Measurements from ENCODE around the gene RASL11A.
"Not testable (repeated sequence)": the region's sequence is repeated elsewhere in the genome, so short reads cannot be mapped to it uniquely, and the experiment has no call there.

Gene RASL11A

DNA sequence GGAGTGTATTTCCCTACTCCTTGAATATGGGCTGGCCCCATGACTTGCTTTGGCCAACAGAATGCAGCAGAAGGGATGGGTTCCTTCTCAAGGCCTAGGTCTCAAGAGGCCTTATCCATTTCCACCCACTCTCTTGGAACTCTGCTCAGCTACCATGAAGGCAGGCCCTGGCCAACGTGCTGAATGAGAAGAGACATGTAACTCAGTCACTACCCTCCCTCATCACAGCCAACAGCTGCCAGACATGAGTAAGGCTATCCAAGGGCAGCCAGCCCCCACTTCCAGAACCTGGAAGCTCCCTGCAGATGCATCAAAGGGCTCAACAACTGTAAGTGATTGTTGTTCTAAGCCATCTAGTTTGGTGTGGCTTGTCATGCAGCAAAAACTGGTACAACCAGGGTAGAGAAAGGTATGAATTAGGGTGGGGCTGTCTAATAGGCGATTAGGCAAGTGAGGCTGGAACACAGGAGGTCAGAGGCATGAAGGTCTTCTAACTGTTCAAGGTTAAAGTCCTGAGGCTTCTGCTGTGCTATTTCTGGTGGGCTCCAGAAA, 1.4 kb upstream of the RASL11A start:
- DNase-seq = no peak

DNA sequence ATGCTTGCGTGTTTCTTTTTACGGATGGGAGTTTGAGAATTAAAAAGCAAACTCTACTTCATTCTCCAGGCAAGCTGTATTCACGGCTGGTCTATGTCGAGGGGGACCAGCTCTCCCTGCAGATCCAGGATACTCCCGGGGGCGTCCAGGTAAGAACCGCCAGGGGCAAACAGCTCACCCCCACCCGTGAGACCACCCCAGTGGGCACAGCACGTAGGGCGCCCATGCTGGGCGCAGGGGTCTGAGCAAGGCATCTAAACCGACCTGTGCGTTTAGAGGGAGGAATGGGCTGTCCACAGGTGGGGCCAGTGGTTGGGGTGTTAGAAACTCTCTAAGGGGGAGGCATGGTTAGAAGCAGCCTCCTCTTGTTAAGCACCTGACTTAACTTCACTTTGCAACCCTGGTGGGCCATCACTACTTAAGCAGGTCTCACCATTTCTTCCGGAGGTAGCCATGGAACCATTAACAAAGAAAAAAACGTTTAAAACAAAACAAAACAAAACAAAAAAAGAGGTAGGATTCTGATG, 1.0 kb downstream of the RASL11A start:
- no peak for DNase-seq

DNA sequence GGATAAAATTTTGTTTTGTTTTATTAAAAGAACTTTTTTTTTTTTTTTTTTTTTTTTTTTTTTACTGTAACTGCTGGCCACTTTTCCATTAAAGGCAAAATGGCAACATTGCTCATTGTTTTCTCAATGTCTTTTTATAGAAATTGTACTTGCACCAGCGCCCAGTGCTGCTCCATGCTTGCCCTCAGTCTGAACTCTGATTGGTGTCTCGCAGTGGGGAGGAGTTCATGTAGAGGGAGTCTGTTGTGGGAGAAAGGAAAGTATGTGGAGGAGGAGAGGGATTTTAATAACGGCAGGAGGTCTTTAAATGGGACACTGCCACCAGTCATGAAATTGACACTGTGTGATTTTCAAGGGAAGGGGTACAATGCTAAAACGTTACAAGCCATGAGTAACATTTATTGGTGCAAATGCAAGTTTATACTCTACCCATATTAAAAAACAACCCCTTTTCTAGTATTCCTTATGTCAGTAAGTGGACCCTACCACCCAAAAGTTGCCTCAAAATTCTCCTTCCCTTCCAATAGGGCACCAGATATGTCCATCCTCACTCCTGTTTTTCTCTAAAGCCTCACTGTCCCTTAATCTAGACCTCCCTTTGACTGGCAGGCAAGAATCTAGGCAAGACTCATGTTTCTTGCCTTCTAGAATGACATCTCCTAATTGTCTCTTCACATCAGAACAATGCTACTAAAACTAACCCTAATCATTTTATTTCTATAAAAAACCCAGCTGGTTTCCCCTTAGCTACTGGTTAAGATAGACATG, 3.2 kb downstream of the RASL11A start:
- DNase-seq = no peak

DNA sequence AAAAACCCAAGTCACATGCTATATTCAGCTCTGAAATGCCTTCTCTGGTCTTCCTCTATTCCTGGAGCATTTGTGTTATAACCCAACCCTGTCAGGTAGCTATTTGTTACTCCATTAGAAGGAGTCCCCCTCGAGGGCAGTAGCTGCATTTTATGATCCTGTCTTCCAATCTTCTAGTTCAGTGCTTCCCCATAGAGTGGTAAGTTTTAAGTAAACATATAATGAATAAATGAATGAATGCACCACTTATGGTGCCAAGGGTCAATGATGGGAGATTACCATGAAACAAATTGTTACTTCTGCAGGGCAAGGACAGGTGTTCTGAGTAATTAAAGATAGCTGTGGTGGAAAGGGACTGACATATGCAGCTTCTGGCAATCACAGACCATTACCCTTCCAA, 4.0 kb downstream of the RASL11A start:
- DNase-seq = no peak

DNA sequence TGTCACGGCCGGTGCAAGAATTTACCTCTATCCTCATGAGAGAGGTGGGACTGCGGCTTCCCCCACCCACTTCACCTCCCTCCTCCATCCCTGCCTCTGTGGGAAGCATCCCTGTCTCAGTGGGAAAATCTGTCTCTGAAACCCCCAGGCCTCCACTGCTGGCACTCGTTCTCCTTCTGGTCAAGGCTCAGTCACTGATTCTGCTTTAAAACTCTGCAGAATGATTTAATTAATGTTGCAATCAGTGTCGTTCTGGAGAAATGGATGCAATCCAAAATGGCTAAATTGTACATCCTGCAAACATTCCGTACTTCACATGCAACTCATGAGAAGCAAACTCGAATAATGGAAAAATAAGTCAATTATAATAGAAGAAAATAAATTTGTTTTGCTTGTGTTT, 5.6 kb downstream of the RASL11A start:
- DNase-seq = no peak

DNA sequence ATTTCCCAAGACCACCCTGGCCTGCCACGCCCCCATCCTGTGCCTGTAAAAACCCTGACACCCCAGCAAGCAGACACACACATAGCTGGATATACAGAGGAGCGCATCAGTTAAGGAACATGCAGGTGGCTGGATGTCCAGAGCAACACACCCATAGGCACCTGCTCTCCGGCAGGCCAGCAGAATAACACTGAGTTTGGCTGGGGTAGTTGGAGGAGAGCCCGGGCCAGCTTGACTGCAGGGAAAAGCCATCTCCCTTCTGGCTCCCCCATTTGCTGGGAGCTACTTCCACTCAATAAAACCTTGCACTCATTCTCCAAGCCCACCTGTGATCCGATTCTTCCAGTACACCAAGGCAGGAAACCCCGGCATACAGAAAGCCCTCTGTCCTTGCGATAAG, 8.9 kb downstream of the RASL11A start:
- no peak for DNase-seq

DNA sequence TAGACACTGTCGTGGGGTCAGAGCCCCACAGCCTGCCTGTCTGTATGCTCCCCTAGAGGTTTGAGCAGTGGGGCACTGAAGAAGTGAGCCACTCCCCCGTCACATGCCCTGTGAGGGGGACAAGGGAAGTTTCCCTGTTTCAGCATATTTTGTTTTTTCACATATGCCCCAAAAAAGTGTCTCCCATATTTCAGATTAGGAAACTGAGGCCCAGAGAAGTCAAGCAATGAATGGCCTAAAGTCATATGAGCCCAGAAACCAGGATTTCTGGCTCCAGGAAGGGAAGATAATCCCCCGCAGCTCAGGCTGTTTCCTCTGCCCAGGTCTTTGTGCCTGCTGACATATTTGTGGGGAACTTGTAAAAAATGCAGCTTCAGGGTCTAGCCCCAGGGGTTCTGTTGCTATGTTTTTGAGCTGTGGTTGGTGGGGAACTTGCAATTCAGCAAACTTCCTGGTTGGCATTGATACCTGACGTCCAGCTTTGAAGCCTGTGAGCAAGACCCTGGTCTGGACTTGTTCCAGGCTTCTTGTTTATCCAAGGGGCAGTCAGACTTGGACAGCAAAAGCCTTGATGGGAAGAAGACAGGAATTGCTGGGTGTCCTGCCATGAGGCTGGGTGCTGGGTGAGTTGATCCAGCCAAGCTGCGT, 9.5 kb downstream of the RASL11A start:
- DNase-seq = no peak

DNA sequence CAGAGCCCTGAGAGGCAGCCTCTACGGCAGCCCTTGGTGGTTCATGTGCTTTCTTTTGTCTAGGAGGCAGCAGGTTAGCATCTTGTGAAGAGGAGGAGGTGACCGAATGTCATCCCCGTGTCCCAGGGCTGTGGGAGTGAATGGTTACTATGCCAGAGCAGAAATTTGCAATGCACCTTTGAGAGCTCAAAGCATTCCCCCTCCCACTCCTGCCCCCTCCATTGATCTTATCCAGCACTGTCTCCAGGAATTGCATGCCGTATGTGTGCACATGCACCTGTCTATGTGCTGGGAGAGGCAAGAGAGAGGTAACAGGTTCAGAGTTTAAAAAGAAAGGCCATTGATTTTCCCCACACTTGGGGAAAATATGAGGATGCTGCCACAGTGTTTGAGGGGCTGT, 10.2 kb downstream of the RASL11A start:
- DNase-seq = no peak

DNA sequence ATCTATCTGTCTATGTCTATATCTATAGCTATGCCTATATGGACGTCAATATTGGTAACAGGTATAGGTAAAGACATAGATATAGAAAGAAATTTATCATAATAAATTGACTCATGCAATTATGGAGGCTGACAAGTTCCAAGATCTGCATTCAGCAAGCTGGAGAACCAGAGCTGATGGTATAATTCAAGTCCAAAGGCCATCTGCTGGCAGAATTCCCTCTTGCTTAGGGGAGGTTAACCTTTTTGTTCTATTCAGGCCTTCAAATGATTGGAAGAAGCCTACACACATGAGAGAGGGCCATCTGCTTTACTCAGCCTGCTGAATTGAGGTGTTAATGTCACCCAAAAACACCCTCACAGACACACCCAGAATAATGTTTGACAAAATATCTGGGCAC, 10.8 kb downstream of the RASL11A start:
- no peak for DNase-seq

DNA sequence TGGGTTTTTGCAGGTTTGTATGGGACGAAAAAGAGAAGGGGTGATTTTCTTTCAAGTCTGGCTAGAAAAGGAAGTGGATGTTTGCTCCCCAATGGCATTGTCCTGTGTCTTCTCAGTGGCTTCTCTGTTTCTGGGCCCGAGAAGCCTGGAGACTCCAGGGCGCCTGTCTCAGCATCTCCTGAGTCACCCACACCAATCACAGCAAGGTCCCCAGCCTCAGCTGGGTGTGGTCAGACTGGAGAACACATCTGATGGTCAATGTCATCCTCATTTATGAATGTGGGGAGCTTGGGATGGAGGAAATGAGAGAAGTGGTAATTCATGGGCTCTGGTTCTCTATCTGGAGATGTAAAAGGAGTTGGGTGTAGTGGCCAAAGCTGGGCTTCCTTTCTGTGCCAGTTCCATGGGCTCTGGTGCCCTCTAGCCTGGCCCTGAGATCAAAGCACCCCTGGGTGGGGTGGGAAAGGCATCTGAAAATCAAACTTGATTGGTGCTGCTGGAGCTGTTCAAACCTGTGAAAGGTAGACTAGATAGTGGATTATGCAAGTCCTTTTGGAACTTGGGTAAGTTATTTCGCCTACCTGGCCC, 13.4 kb downstream of the RASL11A start:
- no peak for DNase-seq

DNA sequence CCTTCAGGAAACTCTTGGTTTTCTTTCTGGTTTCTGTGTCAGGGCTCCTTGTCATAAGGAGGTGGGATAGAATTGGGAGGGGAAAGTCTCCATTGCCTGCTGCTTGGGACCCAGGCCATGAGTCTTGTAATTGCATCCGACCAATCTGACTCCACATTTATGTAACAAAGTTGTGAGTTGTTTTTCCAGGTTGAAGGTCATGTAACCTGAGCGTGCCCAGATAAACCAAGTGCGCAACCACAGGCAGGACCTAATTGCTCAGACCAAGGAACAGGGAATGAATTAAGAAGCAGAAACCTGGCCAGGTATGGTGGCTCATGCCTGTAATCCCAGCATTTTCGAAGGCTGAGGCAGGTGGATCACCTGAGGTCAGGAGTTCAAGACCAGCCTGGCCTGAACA, 17.8 kb downstream of the RASL11A start:
- no peak for DNase-seq

DNA sequence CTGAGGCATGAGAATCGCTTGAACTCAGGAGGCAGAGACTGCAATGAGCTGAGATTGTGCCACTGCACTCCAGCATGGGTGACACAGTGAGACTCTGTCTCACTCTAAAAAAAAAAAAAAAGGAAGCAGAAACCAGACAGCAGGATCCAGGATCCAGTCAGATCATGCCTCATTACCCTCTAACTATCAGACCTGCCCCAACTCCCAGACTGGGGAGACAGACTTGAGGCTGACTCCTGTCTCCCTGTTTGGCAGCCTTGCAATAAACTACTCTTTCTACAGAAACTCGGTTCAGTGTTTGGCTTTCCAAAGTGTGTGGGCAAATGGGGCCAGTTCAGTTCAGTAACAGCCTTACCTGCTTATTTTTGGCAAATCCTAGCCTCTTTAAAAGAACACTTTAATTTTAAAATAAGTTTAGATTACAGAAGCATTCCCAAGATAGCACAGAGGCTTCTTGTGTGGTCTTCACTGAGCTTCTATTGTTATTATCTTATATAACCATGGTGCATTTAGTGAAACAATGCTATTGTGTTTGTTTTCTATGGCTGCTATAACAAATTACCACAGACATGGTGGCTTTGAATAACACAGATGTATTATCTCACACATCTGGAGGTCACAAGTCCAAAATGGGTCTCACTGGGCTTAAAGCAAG, 18.5 kb downstream of the RASL11A start:
- no peak for DNase-seq

DNA sequence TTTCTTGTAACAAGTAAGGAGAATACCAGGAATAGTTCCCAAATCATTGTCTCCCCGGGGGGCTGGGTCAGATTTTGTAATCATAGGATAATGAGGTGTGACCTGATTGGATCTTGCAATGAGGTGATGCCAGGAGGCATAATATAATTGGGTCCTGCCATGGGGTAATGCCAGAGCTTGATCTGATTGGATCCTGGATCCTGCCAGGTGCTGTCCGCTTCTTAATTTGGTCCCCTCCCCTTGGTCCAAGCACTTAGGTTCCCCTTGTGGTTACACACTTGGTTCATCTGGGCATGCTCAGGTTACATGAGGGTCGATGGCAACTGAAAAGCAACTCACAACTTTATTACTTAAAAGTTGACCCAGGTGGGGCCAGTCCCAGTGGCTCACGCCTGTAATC, 20.1 kb downstream of the RASL11A start:
- DNase-seq = no peak

DNA sequence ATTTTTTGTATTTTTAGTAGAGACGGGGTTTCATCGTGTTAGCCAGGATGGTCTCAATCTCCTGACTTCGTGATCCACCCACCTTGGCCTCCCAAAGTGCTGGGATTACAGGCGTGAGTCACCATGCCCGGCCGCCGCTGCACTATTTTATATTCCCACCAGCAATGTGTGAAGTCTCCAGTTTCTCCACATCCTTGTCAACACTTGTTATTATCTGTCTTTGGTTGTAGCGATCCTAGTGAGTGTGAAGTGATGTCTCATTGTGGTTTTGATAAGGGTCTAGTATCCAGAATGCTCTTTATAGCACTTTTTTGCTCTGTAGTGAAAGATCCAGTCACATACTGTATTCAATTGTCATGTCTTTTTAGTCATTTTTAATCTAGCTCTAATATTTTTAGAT, 21.3 kb downstream of the RASL11A start:
- DNase-seq = not testable (repeated sequence)

DNA sequence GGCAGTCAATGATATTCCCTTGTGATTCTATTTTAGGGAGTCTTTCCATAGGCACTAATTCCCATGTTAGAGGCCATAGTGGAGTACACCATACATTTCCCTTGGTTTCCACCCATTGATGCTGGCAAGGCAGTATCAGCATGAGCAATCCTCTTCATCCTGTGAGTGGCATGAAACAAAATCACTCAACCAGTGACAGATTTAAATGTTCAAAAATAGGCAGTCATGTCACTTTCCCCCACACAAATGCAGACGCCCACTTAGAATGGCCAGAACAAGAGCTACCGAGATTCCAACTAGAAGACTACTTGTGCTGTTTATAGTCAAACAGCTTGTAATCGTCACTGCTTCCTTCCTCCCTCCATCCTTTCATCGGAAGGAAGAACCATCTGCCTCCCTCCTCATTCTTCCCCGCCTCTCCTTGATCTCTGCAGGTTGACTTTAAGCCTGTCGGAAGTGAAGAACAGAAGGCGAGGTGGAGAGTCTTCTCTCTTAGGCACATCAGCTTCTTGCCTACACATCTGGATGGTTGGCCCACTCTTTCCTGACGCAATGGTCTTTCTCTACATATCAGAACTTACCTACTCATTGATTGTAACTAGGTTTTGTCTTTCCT, 22.6 kb downstream of the RASL11A start:
- DNase-seq = peak; percentile 41

DNA sequence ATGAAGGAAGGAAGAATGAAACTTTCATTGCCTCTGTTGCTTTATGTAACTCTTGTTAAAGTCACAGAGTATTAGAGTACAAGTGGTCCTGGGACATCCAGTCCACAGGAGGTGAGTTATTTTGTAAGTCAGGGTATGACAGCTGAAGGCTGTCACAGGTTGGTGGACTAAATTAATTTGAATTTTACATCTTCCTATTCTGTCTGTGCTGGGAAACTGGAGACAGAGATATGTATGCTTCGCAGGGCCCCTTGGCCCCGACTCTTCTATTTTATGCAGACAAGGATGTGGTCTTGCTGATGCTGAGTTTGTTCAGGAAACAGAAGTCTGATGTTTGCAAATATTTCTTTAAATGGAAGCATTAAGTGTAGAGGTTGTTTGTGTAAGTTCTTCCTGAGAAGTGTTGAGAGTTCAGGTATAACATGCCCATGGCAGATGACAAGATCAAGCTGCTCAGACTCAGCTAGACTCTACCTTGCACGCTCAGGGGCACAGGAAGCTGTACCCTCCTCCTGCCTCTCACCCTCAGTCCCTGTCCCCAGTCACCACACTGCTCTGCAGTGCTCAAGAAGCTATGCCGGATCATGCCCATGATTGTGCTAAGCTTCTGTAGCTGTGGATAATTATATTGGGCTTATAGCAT, 23.4 kb downstream of the RASL11A start:
- DNase-seq = peak; percentile 55

DNA sequence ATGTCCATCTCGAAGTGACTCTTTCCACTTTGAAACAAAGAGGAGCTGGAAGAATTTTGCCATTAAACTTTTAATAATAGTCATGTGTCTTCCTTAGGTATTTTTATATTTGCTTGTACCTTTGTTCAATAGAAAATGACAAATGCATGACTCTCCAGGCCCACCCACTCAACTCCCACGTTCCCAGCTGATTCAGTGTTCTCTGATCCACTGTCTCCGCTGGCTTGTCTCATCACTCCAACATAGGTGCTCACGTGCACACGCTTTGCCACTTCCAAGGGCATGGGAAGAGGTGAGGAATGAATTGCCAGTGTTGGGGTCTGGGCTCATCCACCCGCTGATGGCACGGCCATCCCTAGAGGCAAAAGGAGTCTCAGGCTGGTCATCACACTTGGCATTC, 24.5 kb downstream of the RASL11A start:
- no peak for DNase-seq

DNA sequence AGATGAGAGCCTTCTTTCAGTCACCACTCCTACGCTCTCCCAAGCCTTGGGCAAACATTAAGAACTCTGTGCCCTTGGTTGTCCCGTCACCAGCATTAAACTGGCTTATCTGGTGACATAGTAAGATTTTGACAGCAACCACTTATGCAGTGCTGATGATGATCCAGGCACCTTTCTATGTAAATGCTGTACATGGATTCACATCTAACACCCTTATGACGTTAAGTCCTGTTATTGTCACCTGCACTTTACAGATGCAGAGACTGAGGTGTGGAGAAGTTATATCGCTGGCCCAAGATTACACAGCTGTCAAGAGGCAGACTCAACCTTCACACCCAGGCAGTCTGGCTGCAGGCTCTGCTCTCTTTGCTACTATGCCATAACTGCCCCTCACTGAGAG, 25.0 kb downstream of the RASL11A start:
- DNase-seq = no peak

DNA sequence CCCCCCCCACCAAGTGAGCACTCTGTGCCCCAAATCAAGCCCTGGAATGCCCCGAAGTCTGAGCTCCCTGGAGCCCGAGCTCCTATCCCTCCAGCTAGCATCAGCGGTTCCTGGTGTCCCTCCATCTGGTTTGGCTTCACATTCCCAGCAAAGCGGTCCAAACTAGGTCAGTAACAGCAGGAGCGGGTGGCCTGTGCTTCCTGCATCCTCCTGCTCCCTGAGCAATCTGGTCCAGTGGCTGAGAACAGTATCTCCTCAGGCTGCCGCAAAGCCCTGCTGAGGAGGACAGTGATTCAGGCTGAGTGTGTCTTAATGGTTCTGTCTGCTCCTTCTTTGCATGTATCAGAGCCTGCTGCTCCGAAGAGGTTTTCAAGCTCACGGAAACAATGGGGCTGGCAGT, 25.9 kb downstream of the RASL11A start:
- DNase-seq = no peak

DNA sequence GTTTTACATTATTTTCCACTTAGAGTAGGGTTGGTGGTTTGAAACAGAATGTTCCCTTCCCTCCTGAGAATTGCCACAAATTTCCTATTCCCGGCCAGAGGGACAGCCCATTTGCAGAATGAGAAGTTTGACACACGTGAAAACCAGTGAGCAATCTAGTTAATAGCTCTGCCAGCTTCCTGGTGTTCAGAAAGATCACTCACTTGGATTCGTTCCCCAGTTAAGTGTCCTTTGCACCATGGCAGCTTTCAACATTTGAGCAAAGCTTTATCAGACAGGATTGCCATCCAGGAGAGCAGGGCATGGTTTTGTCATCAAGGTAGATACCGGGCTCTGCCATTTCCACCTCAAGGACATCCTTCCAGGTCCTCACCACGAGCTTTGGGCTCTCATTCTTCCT, 28.2 kb downstream of the RASL11A start:
- no peak for DNase-seq

DNA sequence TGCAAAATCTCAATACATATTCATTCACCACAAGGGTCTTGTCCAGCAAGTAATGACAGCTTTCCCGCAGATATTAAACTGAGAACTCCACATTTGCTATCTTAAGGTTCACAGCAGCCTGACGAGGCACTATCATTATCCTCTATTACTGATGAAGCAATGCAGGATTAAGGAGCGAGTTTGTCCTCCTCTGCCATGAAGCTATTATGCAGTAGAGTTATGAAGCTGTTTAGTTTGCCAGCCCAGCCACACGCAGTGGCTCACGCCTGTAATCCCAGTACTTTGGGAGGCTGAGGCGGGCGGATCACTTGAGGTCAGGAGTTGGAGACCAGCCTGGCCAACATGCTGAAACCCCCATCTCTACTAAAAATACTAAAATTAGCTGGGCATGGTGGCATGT, 29.8 kb downstream of the RASL11A start:
- DNase-seq = not testable (repeated sequence)

DNA sequence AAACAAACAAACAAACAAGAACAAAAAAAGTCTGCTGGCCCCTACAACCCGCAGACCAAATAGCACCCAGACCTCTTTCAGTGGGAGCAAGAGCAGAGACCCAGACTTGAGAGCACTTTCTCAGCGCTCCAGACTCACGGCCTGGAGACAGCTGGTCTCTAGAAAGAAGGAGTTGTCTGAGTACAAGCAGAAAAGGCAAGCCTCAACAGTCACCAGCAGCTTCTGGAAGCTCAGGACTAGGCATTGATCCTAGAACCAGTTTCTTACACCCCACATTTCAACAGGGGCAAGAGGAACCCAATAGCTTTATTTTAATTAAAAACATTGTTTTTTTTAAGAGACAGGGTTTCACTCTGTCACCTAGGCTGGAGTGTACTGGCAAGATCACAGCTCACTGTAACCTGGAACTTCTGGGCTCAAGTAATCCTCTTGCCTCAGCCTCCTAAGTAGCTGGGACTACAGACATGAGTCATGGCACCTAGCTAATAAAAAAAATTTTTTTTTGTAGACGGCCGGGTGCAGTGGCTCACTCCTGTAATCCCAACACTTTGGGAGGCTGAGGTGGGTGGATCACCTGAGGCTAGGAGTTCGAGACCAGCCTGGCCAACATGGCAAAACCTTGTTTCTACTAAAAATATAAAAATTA, 30.4 kb downstream of the RASL11A start:
- DNase-seq = no peak
